Brain microvascular endothelial cell (primary cell): ENCODE results near the gene MTMR12.
"Not testable (repeated sequence)": the region's sequence is repeated elsewhere in the genome, so short reads cannot be mapped to it uniquely, and the experiment has no call there.

Experiments
- DNase-seq: peaks from one replicate; pipeline ENCODE4 v3.0.0-alpha.2; 2020
- H3K27ac ChIP-seq: fragments of 250-450 bp; sonication (Bioruptor Pico); 2 replicates; pipeline ENCODE4 v1.5.1; 2020; ENCODE audit warnings: mild to moderate bottlenecking, moderate library complexity
- H3K27me3 ChIP-seq: fragments of 250-450 bp; sonication (Bioruptor Pico); replicated peaks from 2 replicates; pipeline ENCODE4 v1.5.1; 2020; ENCODE audit warnings: mild to moderate bottlenecking
- H3K36me3 ChIP-seq: fragments of 250-450 bp; sonication (Bioruptor Pico); replicated peaks from 2 replicates; pipeline ENCODE4 v1.5.1; 2020; ENCODE audit warnings: mild to moderate bottlenecking
- H3K4me3 ChIP-seq: 2 replicates; pipeline ENCODE4 v1.5.1; 2011; ENCODE audit warnings: low read depth, mild to moderate bottlenecking, control low read depth, low read length, moderate library complexity
- in situ Hi-C: cut with HindIII; loops from 2 replicates; pipeline ENCODE4 v1.10.0; 2017; ENCODE audit warnings: low sequenced_read_pairs, low pct_ligation_motif_present
- TF ChIP-seq, protein P1 (sequence below): IDR thresholded peaks from 2 replicates; pipeline ENCODE4 v1.5.1; 2011; ENCODE audit warnings: low read depth, mild to moderate bottlenecking, moderate library complexity, low read length, control low read depth, inconsistent platforms; ENCODE audit errors: missing control alignments

MTMR12 gene

DNA sequence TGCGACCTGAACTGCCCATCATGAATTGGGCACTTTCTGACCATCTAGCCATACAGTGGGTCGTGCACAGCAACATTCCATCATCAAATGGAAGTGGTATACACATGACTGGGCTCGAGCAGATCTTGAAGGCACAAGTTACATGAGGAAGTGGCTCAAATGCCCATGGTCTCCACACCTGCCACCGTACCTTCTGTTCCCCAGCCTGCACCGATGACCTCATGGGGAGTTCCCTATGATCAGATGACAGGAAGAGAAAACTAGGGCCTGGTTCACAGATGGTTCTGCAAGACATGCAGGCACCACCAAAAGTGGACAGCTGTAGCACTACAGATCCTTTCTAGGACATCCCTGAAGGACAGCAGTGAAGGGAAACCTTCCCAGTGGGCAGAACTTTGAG, 21.8 kb downstream of the MTMR12 start:
- Histone ChIP-seq H3K36me3 (no peaks in the 10 kb centered on the region), H3K4me3 (no peak overlapping the region), H3K27me3 (no peaks in the 10 kb centered on the region), H3K27ac (no peak overlapping the region)
- DNase-seq = no peak
- in situ Hi-C loops = no loop called here
- TF ChIP-seq, protein P1, sequence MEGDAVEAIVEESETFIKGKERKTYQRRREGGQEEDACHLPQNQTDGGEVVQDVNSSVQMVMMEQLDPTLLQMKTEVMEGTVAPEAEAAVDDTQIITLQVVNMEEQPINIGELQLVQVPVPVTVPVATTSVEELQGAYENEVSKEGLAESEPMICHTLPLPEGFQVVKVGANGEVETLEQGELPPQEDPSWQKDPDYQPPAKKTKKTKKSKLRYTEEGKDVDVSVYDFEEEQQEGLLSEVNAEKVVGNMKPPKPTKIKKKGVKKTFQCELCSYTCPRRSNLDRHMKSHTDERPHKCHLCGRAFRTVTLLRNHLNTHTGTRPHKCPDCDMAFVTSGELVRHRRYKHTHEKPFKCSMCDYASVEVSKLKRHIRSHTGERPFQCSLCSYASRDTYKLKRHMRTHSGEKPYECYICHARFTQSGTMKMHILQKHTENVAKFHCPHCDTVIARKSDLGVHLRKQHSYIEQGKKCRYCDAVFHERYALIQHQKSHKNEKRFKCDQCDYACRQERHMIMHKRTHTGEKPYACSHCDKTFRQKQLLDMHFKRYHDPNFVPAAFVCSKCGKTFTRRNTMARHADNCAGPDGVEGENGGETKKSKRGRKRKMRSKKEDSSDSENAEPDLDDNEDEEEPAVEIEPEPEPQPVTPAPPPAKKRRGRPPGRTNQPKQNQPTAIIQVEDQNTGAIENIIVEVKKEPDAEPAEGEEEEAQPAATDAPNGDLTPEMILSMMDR = no peak

DNA sequence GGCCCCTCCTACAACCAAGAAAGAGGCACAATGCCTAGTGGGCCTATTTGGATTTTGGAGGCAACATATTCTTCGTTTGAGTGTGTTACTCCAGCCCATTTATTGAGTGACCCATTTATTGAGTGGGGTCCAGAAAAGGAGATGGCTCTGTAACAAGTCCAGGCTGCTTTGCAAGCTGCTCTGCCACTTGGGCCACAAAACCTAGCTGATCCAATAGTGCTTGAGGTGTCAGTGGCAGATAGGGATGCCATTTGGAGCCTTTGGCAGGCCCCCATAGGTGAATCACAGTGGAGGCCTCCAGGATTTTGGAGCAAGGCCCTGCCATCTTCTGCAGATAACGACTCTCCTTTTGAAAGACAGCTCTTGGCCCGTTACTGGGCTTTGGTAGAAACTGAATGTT, 22.2 kb downstream of the MTMR12 start:
- DNase-seq, H3K4me3 ChIP-seq, H3K27me3 ChIP-seq, in situ Hi-C loops, H3K27ac ChIP-seq, H3K36me3 ChIP-seq: not testable (repeated sequence)

DNA sequence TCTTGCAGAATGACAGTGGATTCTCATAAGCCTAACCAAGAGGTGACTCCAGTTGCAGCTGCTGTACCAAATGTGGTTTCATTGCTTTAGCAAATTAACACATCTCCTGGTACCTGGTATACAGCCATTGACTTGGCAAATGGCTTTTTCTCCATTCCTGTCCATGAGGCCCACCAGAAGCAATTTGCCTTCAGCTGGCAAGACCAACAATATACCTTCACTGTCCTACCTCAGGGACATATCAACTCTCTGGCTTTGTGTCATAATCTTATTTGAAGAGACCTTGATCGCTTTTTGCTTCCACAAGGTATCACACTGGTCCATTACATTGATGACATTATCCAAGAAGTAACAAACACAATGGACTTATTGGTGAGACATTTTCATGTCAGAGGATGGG, 22.8 kb downstream of the MTMR12 start:
- H3K27me3 ChIP-seq, H3K36me3 ChIP-seq, H3K4me3 ChIP-seq, DNase-seq, in situ Hi-C loops, H3K27ac ChIP-seq: not testable (repeated sequence)

DNA sequence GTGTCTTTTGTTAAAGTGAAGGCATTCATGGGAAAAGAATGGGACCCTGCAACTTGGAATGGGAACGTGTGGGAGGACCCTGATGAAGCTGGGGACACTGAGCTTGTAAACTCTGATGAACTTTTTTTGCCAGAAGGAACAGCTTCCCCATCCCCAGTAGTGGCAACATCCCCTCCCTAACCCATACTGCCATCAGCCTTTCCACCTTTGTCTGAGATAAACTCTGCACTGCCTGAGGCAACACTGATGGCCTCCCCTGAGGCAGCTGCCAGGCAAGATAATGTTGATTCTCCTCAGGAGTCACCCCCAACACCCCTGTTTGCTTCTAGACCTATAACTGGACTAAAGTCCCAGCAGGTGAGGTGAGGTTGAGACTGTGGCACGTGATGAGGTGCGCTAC, 24.6 kb downstream of the MTMR12 start:
- not testable (repeated sequence) for DNase-seq

DNA sequence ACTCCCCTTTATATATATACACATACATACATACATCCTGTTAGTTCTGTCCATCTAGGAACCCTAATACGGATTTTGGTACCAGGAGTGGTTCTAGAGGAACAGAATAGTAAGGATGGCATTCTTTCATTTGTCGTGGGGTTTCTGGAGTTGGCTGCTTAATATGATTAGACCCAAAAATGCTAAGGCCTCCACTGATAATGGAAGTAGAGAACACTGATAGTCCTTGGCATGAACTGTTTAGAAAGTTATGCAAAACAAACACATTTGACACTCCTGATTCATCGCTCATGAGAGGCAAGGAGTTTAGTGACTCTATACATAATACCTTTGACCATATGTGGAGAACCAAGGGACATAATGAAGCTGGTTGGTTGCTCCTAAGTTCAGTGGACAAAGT, 25.2 kb downstream of the MTMR12 start:
- DNase-seq, H3K27me3 ChIP-seq, H3K36me3 ChIP-seq, H3K4me3 ChIP-seq, in situ Hi-C loops, H3K27ac ChIP-seq: not testable (repeated sequence)

More for the DNA sequence above, 24.6 kb downstream of the MTMR12 start:
- H3K27me3 ChIP-seq, H3K4me3 ChIP-seq, H3K36me3 ChIP-seq, in situ Hi-C loops, H3K27ac ChIP-seq: not testable (repeated sequence)

DNA sequence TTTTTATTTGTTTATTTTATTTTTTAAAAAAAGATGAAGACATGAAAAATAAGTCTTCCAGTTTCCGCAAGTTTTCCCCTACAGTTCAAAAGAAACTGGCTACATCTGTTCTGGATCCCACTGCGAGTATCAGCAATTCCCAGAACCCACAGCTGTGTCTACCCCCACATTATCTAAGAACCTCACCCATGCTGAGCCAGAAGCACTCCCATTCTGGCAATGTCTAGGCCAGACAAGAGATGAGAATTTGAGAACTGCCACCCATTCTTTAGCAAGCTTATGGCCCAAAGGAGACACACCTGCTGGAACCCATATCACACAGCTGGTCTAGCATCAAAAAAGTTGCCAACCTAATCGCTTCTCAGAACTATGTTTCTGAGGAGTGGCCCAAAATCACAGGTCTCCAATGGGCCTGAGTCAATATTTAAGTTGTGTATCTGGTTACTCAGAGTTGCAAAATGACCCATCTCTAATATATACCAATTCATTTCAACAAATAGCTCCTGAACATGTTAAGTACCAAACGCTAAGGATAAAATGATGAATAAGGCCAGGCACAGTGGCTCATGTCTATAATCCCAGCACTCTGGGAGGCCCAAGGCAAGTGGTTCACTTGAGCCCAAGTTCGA, 27.1 kb downstream of the MTMR12 start:
- in situ Hi-C loops = no loop called here
- Histone ChIP-seq H3K36me3 (no peaks in the 10 kb centered on the region), H3K27ac (no peak overlapping the region), H3K4me3 (no peak overlapping the region), H3K27me3 (no peaks in the 10 kb centered on the region)
- TF ChIP-seq, protein P1 = no peak
- DNase-seq = no peak

DNA sequence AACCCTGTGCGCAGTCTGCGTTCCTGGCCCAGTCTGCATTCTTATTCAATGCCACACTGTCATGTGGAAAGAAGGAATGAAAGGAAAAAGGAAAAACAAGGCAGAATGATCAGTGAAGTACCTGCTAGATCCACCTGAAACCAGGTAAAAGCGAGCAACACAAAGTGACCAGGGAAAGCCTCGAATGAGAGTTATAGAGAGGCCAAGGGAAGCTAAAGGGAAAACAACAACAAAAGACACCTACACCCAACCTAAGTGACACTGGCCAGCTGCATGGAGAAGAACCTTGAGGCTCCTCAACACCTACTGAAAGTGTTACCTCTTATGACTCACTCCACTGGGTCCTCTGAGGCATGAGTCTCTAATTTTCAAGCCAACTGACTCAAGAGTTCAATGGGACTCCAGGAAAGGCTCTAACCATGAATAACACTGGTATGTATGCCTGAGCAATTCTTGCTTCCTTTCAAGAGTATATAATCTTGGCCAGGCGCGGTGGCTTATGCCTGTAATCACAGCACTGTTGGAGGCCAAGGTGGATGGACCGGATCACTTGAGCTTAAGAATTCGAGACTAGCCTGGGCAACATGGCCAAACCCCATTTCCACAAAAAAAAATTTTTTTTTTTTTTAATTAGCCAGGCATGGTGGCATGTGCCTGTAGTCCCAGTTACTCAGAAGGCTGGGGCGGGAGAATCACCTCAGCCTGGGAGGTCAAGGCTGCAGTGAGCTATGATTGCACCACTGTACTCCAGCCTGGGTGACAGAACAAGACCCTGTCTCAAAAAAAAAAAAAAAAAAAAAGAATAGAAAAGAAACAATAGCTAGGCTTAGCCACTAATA, 29.0 kb downstream of the MTMR12 start:
- Histone ChIP-seq H3K4me3 (no peak overlapping the region), H3K36me3 (no peaks in the 10 kb centered on the region), H3K27me3 (no peaks in the 10 kb centered on the region), H3K27ac (no peak overlapping the region)
- peak; percentile 40 for DNase-seq
- in situ Hi-C loops = no loop called here
- TF ChIP-seq, protein P1 = no peak

DNA sequence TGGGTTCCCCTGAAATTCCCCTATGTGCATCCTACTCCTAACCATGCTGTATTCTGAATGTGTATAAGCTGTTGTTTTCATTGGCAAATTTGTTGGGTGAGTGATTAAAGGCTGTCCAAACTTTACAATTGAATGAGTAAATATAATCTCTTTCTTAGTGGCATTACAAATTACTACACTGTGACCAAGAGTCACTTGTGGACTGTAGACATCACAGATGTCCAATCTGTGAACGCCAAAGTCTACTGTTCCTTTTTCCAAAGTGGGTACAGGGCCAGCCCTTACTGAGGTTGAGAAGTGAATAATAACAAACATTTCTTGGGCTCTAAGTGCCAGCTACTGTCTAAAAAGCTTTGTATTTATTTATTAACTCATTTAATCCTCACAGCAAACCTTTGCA, 29.7 kb downstream of the MTMR12 start:
- in situ Hi-C loops = no loop called here
- TF ChIP-seq, protein P1 = no peak
- Histone ChIP-seq H3K27ac (no peak overlapping the region), H3K36me3 (no peaks in the 10 kb centered on the region), H3K27me3 (no peaks in the 10 kb centered on the region), H3K4me3 (no peak overlapping the region)
- DNase-seq = no peak
